Measurements from ENCODE around the gene ADK.

ADK gene

GRCh38 chr10:74541375-74541774 is 390.4 kb downstream of the ADK start:
- TF ChIP-seq, protein P1, sequence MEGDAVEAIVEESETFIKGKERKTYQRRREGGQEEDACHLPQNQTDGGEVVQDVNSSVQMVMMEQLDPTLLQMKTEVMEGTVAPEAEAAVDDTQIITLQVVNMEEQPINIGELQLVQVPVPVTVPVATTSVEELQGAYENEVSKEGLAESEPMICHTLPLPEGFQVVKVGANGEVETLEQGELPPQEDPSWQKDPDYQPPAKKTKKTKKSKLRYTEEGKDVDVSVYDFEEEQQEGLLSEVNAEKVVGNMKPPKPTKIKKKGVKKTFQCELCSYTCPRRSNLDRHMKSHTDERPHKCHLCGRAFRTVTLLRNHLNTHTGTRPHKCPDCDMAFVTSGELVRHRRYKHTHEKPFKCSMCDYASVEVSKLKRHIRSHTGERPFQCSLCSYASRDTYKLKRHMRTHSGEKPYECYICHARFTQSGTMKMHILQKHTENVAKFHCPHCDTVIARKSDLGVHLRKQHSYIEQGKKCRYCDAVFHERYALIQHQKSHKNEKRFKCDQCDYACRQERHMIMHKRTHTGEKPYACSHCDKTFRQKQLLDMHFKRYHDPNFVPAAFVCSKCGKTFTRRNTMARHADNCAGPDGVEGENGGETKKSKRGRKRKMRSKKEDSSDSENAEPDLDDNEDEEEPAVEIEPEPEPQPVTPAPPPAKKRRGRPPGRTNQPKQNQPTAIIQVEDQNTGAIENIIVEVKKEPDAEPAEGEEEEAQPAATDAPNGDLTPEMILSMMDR (IDR thresholded peaks at IDR 0.05; ENCODE audit: insufficient read depth, missing control alignments) = no peak
- DNase-seq (ENCODE audit: insufficient read length, low spot score) (no peak), FAIRE-seq (no peak)

- FAIRE-seq = no peak
Measured at GRCh38 chr10:74542077-74542476, 391.1 kb downstream of the ADK start.

DNA sequence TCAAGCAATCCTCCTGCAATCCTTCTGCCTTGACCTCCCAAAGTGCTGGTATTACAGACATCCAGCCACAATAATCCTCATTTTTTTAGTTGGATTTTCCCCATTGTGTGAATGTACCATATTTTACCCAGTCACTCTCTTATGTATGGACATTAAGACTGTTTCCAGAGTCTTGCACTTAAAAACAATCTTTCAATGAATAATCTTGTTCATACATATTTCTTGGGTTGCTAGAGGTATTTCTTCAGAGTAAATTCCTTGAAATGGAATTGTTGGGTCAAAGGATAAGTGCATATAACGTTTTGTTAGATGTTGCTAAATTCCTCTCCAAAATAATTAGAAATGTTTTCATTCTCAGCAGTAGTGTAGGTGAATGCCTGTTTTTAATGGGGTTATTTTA is 392.3 kb downstream of the ADK start:
- DNase-seq (ENCODE audit: insufficient read length, low spot score) (no peak), FAIRE-seq (no peak)
- TF ChIP-seq, protein P1 (IDR thresholded peaks at IDR 0.05; ENCODE audit: insufficient read depth, missing control alignments) = no peak

More at GRCh38 chr10:74542077-74542476, 391.1 kb downstream of the ADK start:
- TF ChIP-seq, protein P1 (IDR thresholded peaks at IDR 0.05; ENCODE audit: insufficient read depth, missing control alignments) = no peak
- DNase-seq (ENCODE audit: insufficient read length, low spot score) = no peak

DNA sequence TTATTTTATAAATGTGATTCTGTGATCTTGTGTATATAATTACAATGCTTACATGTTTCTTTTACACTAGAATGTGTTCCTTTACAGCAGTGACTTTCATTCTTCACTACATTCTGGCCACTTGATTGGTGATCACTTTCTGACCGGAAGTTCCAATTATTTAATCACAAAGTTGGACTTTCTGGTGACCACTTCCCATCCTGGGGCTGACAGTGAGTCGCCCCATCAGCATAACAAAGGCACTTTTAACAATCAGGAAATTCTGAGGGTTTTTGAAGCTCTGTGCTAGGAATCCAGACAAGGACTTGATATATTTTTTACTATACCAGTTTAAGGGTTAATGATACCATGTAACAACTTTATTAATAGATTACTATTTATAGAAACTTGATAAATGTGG is 393.1 kb downstream of the ADK start:
- DNase-seq (ENCODE audit: insufficient read length, low spot score) (no peak), FAIRE-seq (no peak)
- TF ChIP-seq, protein P1 (IDR thresholded peaks at IDR 0.05; ENCODE audit: insufficient read depth, missing control alignments) = no peak

DNA sequence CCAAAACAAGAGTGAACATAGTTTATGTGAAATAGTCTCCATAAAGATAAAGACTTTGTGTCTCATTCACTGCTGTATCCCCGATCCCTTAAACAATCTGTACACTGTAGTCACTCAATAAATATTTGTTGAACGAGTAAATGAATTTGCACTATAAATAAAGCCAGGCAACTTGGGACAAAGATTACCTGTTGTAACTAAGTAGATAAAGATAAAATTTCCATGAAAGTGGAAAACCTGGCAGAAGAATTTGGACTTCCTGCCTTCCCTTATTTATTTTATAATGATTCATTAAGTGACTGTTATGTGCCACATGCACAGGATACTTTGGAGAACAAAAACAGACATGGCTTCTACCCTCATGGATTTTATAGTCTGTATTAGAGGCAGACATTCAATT is 397.7 kb downstream of the ADK start:
- DNase-seq (ENCODE audit: insufficient read length, low spot score) (no peak), FAIRE-seq (no peak)
- TF ChIP-seq, protein P1 (IDR thresholded peaks at IDR 0.05; ENCODE audit: insufficient read depth, missing control alignments) = no peak

GRCh38 chr10:74556072-74556705 is 405.2 kb downstream of the ADK start:
- FAIRE-seq = no peak
- TF ChIP-seq, protein P1 (IDR thresholded peaks at IDR 0.05; ENCODE audit: insufficient read depth, missing control alignments) = no peak
- DNase-seq (ENCODE audit: insufficient read length, low spot score) = no peak

DNA sequence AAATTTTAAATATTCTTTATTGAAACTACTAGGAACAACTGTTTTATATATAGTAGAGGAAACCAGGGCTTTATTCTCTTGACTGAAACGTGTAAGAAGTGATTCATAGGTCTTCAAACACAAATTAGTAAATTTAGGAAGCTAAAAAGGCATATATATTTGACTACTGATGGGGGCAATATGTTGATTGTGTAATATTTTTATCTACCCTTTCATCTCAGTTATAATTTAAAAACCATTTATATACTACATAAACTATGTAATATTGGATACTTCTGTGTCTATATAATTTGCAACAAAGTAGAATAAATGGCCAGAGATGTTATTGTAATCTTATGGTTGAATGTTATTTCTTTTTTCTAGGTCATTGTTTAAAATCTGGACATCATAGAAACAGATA is 406.1 kb downstream of the ADK start:
- TF ChIP-seq, protein P1 (IDR thresholded peaks at IDR 0.05; ENCODE audit: insufficient read depth, missing control alignments) = no peak
- no peak for FAIRE-seq
- DNase-seq (ENCODE audit: insufficient read length, low spot score) = no peak
